NT2/D1 (cell line): ENCODE measurements around the gene FUNDC1.

ENCODE experiments used
- SUZ12 ChIP-seq: IDR thresholded peaks from 2 replicates; pipeline ENCODE4 v1.6.1; 2011; ENCODE audit not compliant: insufficient read length, insufficient read depth; ENCODE audit errors: extremely low read depth
- YY1 ChIP-seq: IDR thresholded peaks from 2 replicates; pipeline ENCODE4 v1.6.1; 2011; ENCODE audit not compliant: insufficient read length, insufficient read depth
- ZNF274 ChIP-seq: IDR thresholded peaks from 2 replicates; pipeline ENCODE4 v1.6.1; 2011; ENCODE audit warnings: mild to moderate bottlenecking, low read depth, low read length

GRCh38 chrX:44483965-44484606, 58.6 kb downstream of the FUNDC1 start:
- TF ChIP-seq ZNF274 (no peak), SUZ12 (no peak), YY1 (no peak)
